GM12864 (cell line): Measurements from ENCODE around the gene HECTD1.
A peak's percentile ranks its signal among the peaks of the same experiment; 100 is the strongest.

ENCODE experiments used
- DNase-seq: peaks from one replicate; pipeline ENCODE4 v3.0.0-alpha.2; 2011; ENCODE audit warnings: low read depth
- H3K4me3 ChIP-seq: 2 replicates; pipeline ENCODE4 v1.5.1; 2011; ENCODE audit warnings: mild to moderate bottlenecking, low read depth, low read length, control low read depth
- CTCF ChIP-seq: IDR thresholded peaks from 2 replicates; pipeline ENCODE4 v1.5.1; 2011; ENCODE audit warnings: low read depth, mild to moderate bottlenecking, moderate library complexity, low read length, control low read depth, inconsistent platforms; ENCODE audit errors: missing control alignments

Gene HECTD1

GRCh38 chr14:31126680-31127079 lies 80.9 kb downstream of the HECTD1 start:
- TF ChIP-seq CTCF: no peak
- H3K4me3 ChIP-seq: no peak overlapping the region
- DNase-seq: no peak

- DNase-seq: no peak
- TF ChIP-seq CTCF: no peak
- H3K4me3 ChIP-seq: no peak overlapping the region
Observed at GRCh38 chr14:31125231-31125630, 82.4 kb downstream of the HECTD1 start.

- H3K4me3 ChIP-seq: no peak overlapping the region
- no peak for TF ChIP-seq CTCF
- no peak for DNase-seq
Observed at GRCh38 chr14:31124197-31124596, 83.4 kb downstream of the HECTD1 start.

- no peak for TF ChIP-seq CTCF
- DNase-seq: no peak
- no peak overlapping the region for H3K4me3 ChIP-seq
Observed at GRCh38 chr14:31122921-31123320, 84.7 kb downstream of the HECTD1 start.

GRCh38 chr14:31122098-31122611 lies 85.4 kb downstream of the HECTD1 start:
- DNase-seq: peak; percentile 8
- H3K4me3 ChIP-seq: no peak overlapping the region
- no peak for TF ChIP-seq CTCF

GRCh38 chr14:31118892-31119291 lies 88.7 kb downstream of the HECTD1 start:
- no peak for TF ChIP-seq CTCF
- no peak for DNase-seq
- H3K4me3 ChIP-seq: no peak overlapping the region

- DNase-seq: no peak
- H3K4me3 ChIP-seq: no peak overlapping the region
- TF ChIP-seq CTCF: no peak
Observed at GRCh38 chr14:31113794-31114193, 93.8 kb downstream of the HECTD1 start.
